SHP77 treated with DMSO at 0.1 percent for 48 hours (cell line): ENCODE data around the gene DTWD1.
"Not testable (repeated sequence)": the region's sequence is repeated elsewhere in the genome, so short reads cannot be mapped to it uniquely, and the experiment has no call there.

Source experiments
- DNase-seq: peaks from one replicate; lab custom pipeline; 2025; lab: John Stamatoyannopoulos, UW

The DTWD1 gene, protein sequence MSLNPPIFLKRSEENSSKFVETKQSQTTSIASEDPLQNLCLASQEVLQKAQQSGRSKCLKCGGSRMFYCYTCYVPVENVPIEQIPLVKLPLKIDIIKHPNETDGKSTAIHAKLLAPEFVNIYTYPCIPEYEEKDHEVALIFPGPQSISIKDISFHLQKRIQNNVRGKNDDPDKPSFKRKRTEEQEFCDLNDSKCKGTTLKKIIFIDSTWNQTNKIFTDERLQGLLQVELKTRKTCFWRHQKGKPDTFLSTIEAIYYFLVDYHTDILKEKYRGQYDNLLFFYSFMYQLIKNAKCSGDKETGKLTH

GRCh38 chr15:49620658-49621368 lies at the start of gene DTWD1, which contains the start of gene FAM227B:
Gene DTWD1 (plus strand): TSS chr15:49621048. CDS start chr15:49625168, 4,120 bp downstream.
Gene FAM227B (minus strand): TSS chr15:49620818. CDS start chr15:49615171, 5,647 bp downstream.
- DNase-seq, result peak; percentile 89

DNA sequence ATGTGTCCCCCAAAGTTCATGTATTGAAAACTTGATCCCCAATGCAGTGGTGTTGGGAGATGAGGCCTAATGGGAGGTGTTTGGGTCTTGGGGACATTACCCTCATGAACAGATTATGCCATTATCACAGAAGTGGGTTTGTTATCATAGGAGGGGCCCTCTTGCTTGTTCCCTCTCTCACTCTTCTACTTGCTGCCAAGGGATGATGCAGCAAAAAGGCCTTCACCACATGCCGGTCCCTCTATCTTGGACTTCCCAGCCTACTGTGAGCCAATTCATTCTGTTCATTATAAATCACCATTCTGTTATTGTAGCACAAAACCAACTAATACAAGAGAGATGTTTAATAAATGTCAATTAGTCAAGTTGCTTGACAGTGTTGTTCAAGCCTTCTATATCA lies 47.4 kb upstream of the DTWD1 start:
- no peak for DNase-seq

GRCh38 chr15:49589030-49589429 lies 31.8 kb upstream of the DTWD1 start:
- DNase-seq, result no peak

DNA sequence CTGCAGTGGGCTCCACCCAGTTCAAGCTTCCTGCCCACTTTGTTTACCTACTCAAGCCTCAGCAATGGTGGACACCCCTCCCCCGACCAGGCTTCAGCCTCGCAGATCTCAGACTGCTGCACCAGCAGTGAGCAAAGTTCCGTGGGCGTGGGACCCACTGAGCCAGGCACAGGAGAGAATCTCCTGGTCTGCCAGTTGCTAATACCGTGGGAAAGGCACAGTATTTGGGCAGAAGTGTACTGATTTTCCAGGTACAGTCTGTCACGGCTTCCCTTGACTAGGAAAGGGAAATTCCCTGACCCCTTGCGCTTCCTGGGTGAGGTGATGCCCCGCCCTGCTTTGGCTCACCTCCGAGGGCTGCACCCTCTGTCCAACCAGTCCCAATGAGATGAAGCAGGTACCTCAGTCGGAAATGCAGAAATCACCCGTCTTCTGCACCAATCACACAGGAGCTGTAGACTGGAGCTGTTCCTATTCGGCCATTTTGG lies 28.0 kb upstream of the DTWD1 start:
- DNase-seq, result not testable (repeated sequence)

DNA sequence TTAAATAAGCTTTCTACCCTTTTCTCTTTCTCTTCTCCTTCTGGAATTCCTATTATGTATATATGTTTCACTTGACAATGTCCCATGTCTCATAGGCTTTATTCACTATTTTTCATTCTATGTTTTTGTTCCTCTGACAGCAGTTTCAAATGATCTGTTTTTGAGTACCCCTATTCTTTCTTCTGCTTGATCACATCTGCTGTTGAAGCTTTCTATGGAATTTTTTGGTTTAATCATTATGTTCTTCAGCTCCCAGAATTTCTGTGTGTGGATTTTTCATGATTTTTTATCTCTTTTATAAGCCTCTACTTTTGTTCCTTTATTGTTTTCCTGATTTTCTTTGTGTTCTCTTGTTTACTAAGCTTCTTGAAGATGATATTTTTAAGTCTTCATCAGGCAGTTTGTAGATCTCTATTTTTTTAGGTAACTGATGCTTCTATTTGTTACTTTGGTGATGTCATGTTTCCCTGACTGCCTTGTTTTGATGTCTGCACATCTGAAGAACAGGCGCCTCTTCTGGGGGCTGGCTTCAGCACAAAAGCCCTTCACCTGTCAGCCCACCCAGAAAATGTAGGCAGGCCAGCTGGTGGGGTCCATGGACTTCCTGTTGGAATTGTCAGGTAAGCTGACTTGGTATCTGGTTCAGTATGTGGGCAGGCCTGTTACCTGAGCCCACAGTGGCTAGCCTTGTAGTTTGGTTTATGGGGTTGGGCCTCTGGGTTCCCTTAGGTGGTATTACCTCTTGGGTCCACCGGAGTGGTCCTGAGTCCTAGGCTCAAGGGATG lies 16.0 kb upstream of the DTWD1 start:
- DNase-seq, result no peak

DNA sequence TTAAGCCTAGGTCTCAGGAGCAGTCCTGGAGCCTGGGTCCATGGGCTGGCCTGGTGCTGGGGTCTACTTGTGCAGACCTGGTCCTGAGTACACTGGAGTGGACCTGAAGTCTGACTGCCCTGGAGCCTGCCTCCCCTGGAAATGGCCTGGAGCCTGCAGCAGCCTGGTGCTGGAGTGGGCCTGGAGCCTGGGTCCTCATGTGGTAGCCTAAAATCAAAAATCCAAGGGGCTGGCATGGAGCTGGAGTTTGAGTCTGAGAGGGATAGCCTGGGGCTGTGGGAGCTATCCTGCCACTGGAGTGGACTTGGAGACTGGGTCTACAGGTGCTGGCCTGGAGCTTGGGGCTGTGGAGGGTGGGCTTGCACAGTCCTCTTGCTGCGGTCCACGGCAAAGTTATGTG lies 15.3 kb upstream of the DTWD1 start:
- no peak for DNase-seq

GRCh38 chr15:49606594-49606993 lies 14.3 kb upstream of the DTWD1 start:
- no peak for DNase-seq

DNA sequence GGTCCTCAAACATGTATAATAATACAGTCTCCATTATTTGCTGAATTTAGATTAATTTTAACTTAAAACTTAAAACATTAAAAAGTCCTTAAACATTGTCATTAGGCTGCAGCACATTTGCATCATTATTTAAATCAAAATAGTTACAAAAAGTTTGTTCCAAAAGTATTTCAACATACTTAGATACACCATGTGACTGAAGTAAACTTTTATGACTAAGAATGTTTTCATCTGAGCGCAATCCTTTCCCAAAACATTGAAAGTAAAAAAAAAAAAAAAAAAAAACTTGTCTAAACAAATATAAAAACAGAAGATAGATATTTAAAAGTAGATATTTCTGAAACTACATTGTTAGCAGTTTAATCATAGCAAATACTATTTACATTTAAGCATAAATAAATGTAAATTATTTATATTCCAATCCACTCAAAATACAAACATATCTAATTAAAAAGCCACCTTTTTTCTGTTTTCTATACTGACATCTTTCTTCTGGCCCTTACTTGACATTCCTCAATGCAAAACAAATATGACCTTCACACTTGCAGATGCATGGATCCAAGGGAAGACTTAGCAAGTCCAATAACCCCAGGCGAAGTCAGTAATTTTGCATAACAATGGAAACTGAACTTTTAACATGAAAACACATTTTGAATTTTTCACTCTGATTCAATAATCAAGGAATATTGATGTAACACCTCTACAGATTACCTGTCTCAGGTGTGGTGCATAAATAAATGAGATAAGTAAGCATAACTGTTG lies 10.5 kb upstream of the DTWD1 start:
- DNase-seq, result no peak

DNA sequence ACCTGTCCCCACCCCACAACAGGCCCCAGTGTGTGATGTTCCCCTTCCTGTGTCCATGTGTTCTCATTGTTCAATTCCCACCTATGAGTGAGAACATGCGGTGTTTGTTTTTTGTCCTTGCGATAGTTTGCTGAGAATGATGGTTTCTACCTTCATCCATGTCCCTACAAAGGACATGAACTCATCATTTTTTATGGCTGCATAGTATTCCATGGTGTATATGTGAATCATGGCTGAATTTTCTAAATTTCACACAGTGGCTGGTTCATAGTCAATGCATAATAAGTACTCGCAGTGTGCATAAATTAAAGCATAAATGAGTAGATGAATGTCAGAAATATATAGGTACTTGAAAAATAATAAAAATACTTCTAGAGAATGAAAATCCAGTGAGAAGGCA lies 8.6 kb upstream of the DTWD1 start:
- DNase-seq, result not testable (repeated sequence)

DNA sequence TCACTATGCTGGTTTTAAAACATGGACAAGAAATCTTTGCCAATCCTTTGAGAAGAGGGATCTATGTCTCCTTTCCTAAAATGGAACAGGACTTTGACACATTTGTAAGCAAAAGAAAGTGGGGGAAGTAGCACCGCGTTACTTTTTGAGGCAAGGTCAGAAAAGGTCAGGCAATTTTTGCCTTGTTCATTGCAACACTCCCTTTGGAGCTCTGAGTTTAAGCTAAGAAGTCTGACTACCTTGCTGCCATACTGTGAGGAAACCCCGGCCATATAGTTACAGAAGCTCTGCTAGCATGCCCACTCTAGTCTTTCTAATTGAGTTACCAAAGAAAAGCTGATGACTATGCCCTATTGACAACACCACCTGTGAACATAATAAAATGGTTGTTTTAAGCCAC lies 1.6 kb upstream of the DTWD1 start:
- DNase-seq, result no peak

GRCh38 chr15:49620199-49620598 lies 649 bp upstream of the DTWD1 start:
- no peak for DNase-seq

DNA sequence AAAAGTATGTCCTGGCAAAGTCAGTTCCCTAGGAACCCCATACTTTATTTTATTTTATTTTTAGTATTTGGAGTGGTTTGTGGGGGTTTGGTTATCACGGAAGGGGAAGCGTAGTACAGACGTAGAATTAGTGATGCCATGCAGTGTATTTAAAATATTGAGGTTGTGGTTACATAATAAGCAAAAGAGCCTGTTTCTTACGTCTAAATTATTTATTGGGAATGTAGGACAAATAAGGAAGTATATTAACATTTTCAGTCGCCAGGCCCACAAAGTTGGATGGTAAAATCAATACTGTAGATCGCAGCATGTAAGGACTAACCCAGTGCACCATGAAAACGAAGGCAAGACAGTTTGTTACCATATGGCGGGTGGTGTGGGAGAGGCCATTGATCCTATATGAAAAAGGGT lies 558 bp downstream of the DTWD1 start:
- DNase-seq, result peak; percentile 34

- DNase-seq, result no peak
Observed at GRCh38 chr15:49621887-49622286, 1.0 kb downstream of the DTWD1 start.

GRCh38 chr15:49622561-49622960 lies 1.7 kb downstream of the DTWD1 start:
- DNase-seq, result no peak

DNA sequence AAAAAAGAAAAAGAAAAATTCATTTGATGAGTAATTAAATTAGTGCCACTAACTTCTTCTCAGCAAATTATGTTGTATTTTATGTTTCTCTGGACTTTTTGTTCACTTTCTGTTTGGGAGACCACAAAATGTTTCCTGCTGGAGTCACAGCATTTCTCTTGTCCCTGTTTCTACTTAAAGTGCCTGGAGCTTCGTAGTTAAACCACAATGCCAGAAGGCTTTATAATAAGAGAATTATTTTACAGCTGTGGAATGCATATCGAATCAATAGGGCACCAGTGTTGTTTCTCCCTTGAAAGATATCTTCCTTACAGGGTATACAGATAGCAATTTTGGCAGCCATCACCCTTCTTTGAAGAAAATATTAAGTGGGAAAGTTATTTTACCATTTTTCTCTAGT lies 3.2 kb downstream of the DTWD1 start:
- DNase-seq, result no peak

DNA sequence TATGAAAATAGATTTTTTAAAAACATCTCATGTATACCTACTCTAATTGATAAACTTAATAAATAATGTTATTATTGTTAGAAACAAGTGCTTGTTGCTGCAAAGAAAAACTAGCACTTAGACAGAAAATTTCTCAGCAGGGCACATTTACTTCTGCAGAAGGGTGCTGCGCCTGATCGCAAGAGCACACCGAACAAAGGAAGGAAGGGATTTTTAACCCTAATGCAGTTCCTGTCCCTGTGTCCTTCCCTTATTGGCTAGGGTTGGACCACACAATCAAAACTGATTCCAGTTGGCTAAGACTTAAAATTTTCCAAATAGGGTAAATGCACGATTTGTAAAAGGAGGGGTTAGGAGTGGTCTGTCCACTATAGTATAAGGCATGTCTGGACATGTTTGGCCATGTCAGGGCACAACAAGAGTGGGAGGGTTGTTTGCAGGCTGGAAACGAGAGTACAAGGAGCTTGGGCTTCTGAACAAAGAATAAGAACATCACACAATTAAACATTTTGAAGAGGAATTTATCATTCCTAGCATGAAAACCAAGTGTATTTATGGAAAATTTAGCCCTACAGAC lies 4.7 kb downstream of the DTWD1 start:
- DNase-seq, result no peak

- no peak for DNase-seq
Observed at GRCh38 chr15:49627407-49627877, 6.6 kb downstream of the DTWD1 start.

- DNase-seq, result no peak
Observed at GRCh38 chr15:49628379-49628778, 7.5 kb downstream of the DTWD1 start.

DNA sequence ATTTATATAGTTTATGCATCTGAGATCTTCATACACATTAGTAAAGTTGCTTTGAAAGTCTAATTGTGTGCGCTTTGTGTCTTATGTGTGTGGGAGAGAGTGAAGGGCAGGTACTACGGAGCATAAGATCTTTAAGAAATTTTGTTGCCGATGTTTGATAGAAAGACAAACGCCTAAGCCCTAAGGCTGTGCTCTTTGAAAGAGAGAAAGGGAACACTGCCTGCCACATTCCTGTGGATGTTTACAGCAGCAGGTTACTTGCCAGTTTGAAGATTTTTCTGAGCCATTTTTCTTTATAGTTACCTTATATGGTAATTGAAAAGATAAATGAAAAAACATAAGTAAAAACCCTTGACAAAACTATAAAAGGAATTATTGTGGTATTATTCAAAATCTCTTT lies 17.0 kb downstream of the DTWD1 start:
- no peak for DNase-seq

DNA sequence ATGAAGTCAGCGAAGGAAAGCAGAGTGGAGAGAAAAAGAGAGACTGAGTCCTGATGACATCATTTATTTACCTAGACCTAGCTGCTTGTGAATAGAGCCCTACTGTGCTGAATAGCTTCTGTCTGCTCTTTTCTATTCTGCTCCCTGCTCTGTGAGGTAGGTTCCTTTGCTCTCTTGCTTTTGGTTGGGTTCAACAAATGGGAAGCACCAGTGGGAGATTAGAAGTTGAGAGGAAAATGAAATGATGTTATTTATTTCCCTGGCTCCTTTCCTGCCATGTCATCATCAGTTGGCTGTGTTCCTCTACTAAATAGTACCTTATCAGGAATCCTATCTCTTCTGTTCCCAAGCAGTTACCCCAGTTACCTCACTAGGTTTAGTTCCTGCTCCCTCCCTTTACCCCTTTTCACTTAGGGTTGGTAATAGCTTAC lies 23.5 kb downstream of the DTWD1 start:
- no peak for DNase-seq

- DNase-seq, result no peak
Observed at GRCh38 chr15:49645277-49645676, 24.4 kb downstream of the DTWD1 start.
